Ovary (tissue), 3 donors: Measurements from ENCODE around the gene HDGFL2.

Experiments used
- CTCF ChIP-seq, 3 donors: fragments of 450-650 bp in 2 of 3; fragments of 200-600 bp in 1 of 3; IDR thresholded peaks; one replicate each; pipeline versions ENCODE4 v1.5.1 to v1.8.0; 2016 to 2022; ENCODE audit warnings: antibody characterized with exemption in 3 of 3, mild to moderate bottlenecking in 1 of 3
- POLR2A ChIP-seq: fragments of 450-650 bp; IDR thresholded peaks from one replicate; pipeline ENCODE4 v1.6.1; 2017; ENCODE audit warnings: antibody characterized with exemption, mild to moderate bottlenecking, moderate library complexity
- donor health status: DM: no; HTN: no; CAD: no.

GRCh38 chr19:4432918-4433506 lies 39.1 kb upstream of the HDGFL2 start:
- TF ChIP-seq POLR2A, result no peak
- no peak for TF ChIP-seq CTCF (IDR thresholded peaks at IDR 0.05)
